Measurements from ENCODE around the gene KNCN. TPM values are rescaled to one million over a fixed set of nuclear protein-coding genes. Genes with fewer than 3 reads are reported as not detected.

The KNCN gene
- total RNA-seq, 2 donors from 2014 or later: not detected

DNA sequence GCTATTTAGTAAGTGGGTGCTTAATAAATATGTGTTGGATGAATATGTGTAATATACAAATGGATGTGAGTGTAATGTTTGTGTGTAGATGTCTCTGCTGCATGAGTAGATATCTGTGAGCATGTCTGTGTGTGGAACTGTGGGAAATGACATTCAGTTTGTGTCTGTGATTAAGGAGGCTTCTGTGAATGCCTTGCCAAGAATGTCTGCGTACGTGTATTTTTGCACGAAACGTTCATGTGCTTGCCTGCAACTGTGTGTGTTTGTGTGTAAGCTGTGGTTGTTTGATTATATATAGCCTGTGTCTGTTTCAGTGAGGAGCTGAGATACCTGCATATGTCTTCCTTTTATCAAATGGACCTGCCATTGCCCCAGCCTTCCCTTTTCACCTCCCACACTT is 48.0 kb downstream of the KNCN start:
- no peaks in the 10 kb centered on the region for H3K4me1 ChIP-seq
- intact Hi-C loops (cut with DNase I): no loop called here
- no peak overlapping the region for H3K9ac ChIP-seq (ENCODE audit: low read depth in 2 of 2, low read length in 2 of 2)
- H3K36me3 ChIP-seq: no peaks in the 10 kb centered on the region
- no peaks in the 10 kb centered on the region for H3K27me3 ChIP-seq
- TF ChIP-seq, protein P1, sequence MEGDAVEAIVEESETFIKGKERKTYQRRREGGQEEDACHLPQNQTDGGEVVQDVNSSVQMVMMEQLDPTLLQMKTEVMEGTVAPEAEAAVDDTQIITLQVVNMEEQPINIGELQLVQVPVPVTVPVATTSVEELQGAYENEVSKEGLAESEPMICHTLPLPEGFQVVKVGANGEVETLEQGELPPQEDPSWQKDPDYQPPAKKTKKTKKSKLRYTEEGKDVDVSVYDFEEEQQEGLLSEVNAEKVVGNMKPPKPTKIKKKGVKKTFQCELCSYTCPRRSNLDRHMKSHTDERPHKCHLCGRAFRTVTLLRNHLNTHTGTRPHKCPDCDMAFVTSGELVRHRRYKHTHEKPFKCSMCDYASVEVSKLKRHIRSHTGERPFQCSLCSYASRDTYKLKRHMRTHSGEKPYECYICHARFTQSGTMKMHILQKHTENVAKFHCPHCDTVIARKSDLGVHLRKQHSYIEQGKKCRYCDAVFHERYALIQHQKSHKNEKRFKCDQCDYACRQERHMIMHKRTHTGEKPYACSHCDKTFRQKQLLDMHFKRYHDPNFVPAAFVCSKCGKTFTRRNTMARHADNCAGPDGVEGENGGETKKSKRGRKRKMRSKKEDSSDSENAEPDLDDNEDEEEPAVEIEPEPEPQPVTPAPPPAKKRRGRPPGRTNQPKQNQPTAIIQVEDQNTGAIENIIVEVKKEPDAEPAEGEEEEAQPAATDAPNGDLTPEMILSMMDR (IDR thresholded peaks at IDR 0.05): no peak
- no peak overlapping the region for H3K4me3 ChIP-seq
- no peak for DNase-seq
- H3K27ac ChIP-seq: no peak overlapping the region
- H3K9me3 ChIP-seq: no peaks in the 10 kb centered on the region

DNA sequence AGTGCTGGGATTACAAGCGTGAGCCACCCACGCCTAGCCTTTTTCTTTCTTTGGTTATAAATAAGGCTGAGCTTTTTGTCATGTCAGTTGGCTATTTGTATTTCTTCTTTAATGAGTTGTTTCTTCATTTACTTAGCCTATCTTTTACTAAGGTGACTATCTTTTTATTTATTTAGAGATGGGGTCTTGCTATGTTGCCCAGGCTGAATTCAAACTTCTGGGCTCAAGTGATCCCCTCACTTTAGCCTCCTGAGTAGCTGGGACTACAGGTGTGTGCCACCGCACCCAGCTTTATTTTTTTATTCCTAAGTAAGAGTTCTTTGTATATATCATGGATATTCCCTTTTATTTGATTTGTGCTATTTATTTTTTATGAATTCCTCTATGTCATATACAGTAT is 49.9 kb downstream of the KNCN start:
- Histone ChIP-seq H3K4me3 (no peak overlapping the region), H3K9ac (ENCODE audit: low read depth in 2 of 2, low read length in 2 of 2) (no peak overlapping the region), H3K27me3 (no peaks in the 10 kb centered on the region), H3K9me3 (no peaks in the 10 kb centered on the region), H3K4me1 (no peaks in the 10 kb centered on the region), H3K36me3 (no peaks in the 10 kb centered on the region), H3K27ac (no peak overlapping the region)
- TF ChIP-seq, protein P1 (IDR thresholded peaks at IDR 0.05): no peak
- DNase-seq: no peak
- intact Hi-C loops (cut with DNase I): no loop called here

DNA sequence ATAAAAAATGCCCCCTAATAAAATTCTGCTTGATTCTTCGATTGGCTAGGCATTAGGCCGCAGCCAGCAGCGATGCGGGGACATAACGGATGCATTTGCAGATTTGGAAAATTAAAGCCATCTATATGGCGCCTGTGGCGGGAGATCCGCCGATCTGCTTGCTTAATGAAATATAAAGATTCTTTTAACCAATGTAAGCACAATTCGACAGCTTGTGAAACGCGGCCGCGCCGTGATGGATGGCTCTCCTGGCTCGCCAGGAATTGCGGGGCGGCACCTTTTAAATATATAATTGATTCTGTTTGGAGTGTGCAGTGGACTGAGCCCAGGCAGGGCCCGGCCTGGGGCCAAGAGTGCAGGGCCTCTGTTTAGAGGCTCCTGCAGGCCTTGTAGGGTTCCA is 53.8 kb downstream of the KNCN start:
- no peak overlapping the region for H3K4me3 ChIP-seq
- DNase-seq: no peak
- no peak overlapping the region for H3K27ac ChIP-seq
- TF ChIP-seq, protein P1 (IDR thresholded peaks at IDR 0.05): no peak
- H3K4me1 ChIP-seq: no peaks in the 10 kb centered on the region
- H3K36me3 ChIP-seq: no peaks in the 10 kb centered on the region
- no peaks in the 10 kb centered on the region for H3K9me3 ChIP-seq
- H3K9ac ChIP-seq (ENCODE audit: low read depth in 2 of 2, low read length in 2 of 2): no peak overlapping the region
- intact Hi-C loops (cut with DNase I): no loop called here
- peaks cover 23% of the 10 kb centered on the region for H3K27me3 ChIP-seq

DNA sequence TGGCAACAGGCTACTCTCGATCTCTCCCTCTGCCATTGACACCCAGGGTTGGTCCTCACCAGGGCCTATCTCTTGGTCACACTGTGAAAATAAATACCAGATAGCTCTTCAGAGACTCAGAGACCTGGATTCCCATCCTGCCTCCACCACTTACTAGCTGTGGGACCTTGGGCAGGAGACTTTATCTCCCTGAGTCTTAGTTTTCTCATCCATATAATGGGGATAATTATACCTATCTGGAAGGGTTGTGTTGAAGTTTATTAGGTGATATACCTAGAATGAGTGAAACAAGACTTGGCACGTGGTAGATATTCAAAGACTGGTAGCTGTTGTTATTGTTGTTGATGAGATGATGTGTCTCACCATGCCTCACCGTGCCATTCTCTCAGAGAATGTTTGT is 54.4 kb downstream of the KNCN start:
- Histone ChIP-seq H3K27me3 (peaks cover 28% of the 10 kb centered on the region), H3K36me3 (no peaks in the 10 kb centered on the region), H3K27ac (no peak overlapping the region), H3K4me1 (no peaks in the 10 kb centered on the region), H3K4me3 (no peak overlapping the region), H3K9ac (ENCODE audit: low read depth in 2 of 2, low read length in 2 of 2) (no peak overlapping the region), H3K9me3 (no peaks in the 10 kb centered on the region)
- intact Hi-C loops (cut with DNase I): no loop called here
- DNase-seq: no peak
- TF ChIP-seq, protein P1 (IDR thresholded peaks at IDR 0.05): no peak

DNA sequence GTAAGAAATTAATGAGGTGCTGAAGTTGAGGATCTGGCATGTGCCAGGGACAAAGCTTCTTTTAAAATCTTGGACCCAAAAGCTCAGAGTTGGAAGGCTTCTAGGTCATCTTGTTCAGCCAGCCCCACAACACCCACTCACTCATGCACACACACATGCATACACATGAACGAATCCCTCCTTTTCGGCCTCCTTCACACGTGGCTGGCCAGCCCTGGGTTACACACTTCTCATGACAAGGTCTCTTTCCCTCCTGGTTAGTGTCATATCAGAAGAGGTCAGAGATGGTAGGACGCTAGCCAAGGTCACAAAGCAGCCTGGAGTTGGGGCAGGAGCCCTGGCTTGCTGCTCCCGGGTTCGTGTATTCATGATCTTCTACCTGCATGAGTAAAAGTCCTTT is 54.9 kb downstream of the KNCN start:
- no peaks in the 10 kb centered on the region for H3K9me3 ChIP-seq
- H3K36me3 ChIP-seq: no peaks in the 10 kb centered on the region
- H3K4me1 ChIP-seq: no peaks in the 10 kb centered on the region
- TF ChIP-seq, protein P1 (IDR thresholded peaks at IDR 0.05): no peak
- H3K4me3 ChIP-seq: no peak overlapping the region
- DNase-seq: no peak
- H3K27ac ChIP-seq: no peak overlapping the region
- peaks cover 33% of the 10 kb centered on the region for H3K27me3 ChIP-seq
- intact Hi-C loops (cut with DNase I): no loop called here
- H3K9ac ChIP-seq (ENCODE audit: low read depth in 2 of 2, low read length in 2 of 2): no peak overlapping the region

DNA sequence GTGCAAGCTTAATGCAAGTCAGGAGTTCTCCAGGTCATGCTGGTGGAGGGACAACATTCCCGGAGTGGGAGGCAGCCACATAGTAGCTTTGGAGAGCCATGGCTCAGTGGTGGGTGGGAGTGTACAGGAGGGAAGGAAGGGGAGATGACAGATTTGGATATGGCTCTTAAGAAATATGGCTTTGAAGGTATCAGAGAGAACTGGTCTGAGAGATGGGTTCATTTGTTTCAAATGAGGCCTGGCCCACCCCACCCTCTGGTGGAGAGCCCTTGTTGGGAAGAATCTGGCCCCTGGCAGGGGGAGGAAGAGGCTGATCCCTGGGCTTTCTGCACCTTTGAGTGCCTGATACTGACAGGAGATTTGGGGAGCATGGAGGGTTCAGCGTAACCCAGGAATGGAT is 55.7 kb downstream of the KNCN start:
- no peak overlapping the region for H3K9ac ChIP-seq (ENCODE audit: low read depth in 2 of 2, low read length in 2 of 2)
- TF ChIP-seq, protein P1 (IDR thresholded peaks at IDR 0.05): no peak
- H3K4me3 ChIP-seq: no peak overlapping the region
- no peaks in the 10 kb centered on the region for H3K9me3 ChIP-seq
- DNase-seq: no peak
- peaks cover 41% of the 10 kb centered on the region for H3K27me3 ChIP-seq
- no peaks in the 10 kb centered on the region for H3K36me3 ChIP-seq
- no peak overlapping the region for H3K27ac ChIP-seq
- H3K4me1 ChIP-seq: no peaks in the 10 kb centered on the region
- intact Hi-C loops (cut with DNase I): no loop called here
